Esophagus squamous epithelium (tissue), 5 donors: Measurements from ENCODE around the gene TMEM263. TPM values are rescaled to one million over a fixed set of nuclear protein-coding genes. Genes with fewer than 3 reads are reported as not detected.

ENCODE experiments used
- DNase-seq: peaks from one replicate; lab custom pipeline; 2025; lab: John Stamatoyannopoulos, UW
- H3K27ac ChIP-seq, 4 donors: fragments of 200-600 bp; sonication (generic); one replicate each; pipeline ENCODE4 v1.5.1; 2016 to 2019; ENCODE audit warnings: mild to moderate bottlenecking in 1 of 4
- H3K27me3 ChIP-seq, 4 donors: fragments of 200-600 bp; sonication (generic); 1 replicate in 3 of 4; 2 replicates in 1 of 4; pipeline versions ENCODE4 v1.5.1 to v1.6.0; 2017 to 2021; ENCODE audit warnings: antibody characterized with exemption in 1 of 4
- H3K36me3 ChIP-seq, 3 donors: fragments of 200-600 bp; sonication (generic); one replicate each; pipeline ENCODE4 v1.5.1; 2016 to 2019
- H3K4me1 ChIP-seq, 3 donors: fragments of 200-600 bp; sonication (generic); one replicate each; pipeline ENCODE4 v1.5.1; 2017 to 2019
- H3K4me3 ChIP-seq, 4 donors: fragments of 200-600 bp; sonication (generic); 1 replicate in 3 of 4; 2 replicates in 1 of 4; pipeline ENCODE4 v1.5.1; 2016 to 2019; ENCODE audit warnings: mild to moderate bottlenecking in 2 of 4, moderate library complexity in 1 of 4
- H3K9me3 ChIP-seq, 3 donors: fragments of 200-600 bp; sonication (generic); one replicate each; pipeline ENCODE4 v1.5.1; 2016 to 2019
- CTCF ChIP-seq, 6 experiments: fragments of 450-650 bp in 4 of 6; fragments of 200-600 bp in 2 of 6; sonication (generic) in 2 of 6; IDR thresholded peaks; one replicate each; pipeline ENCODE4 v1.5.1; 2016 to 2019; ENCODE audit warnings: antibody characterized with exemption in 6 of 6, mild to moderate bottlenecking in 4 of 6, moderate library complexity in 4 of 6
- POLR2A ChIP-seq, 4 donors: fragments of 450-650 bp; IDR thresholded peaks; one replicate each; pipeline ENCODE4 v1.6.1; 2017; ENCODE audit warnings: antibody characterized with exemption in 4 of 4, mild to moderate bottlenecking in 4 of 4, moderate library complexity in 3 of 4
- WGBS, 2 donors: methylation state at CpG; one replicate each; pipeline ENCODE4 v1.1.5; 2018; 5-methylcytosine and 5-hydroxymethylcytosine counted together
- intact Hi-C: fragments of 100-400 bp; cut with DNase I; formaldehyde crosslinking; loops from one replicate; pipeline ENCODE4 v1.15.0; 2022
- total RNA-seq, 4 donors: library from RNA; depleted of rRNA; stranded (reverse); fragments of >200 nt; gene quantifications; one replicate each; pipeline ENCODE4 v1.1.0, GENCODE V29; 2016
- donor health status: DM: yes; HTN: yes; CAD: no.

Gene TMEM263
- total RNA-seq, 4 donors from 2014 or later, result 5.1 to 12.0 (median 8.6) TPM

- Histone ChIP-seq H3K27ac (no peak overlapping the region), H3K27me3 (peaks cover 0 to 52% (median 0%) of the 10 kb centered on the region in 4 donors), H3K4me1 (no peaks in the 10 kb centered on the region), H3K36me3 (no peaks in the 10 kb centered on the region), H3K4me3 (no peak overlapping the region), H3K9me3 (no peaks in the 10 kb centered on the region)
- intact Hi-C loops, result no loop called here
- no peak for TF ChIP-seq CTCF (IDR thresholded peaks at IDR 0.05)
- DNase-seq, result no peak
- WGBS, 2 donors, result 40 to 86% methylated on average over 1 of the region's 1 CpG
Observed at GRCh38 chr12:106910202-106910601, 45.5 kb upstream of the TMEM263 start.

GRCh38 chr12:106911581-106911980 lies 44.1 kb upstream of the TMEM263 start:
- intact Hi-C loops, result no loop called here
- Histone ChIP-seq H3K9me3 (no peaks in the 10 kb centered on the region), H3K27me3 (peaks cover 0 to 46% (median 0%) of the 10 kb centered on the region in 4 donors), H3K36me3 (no peaks in the 10 kb centered on the region), H3K4me3 (no peak overlapping the region), H3K4me1 (no peaks in the 10 kb centered on the region), H3K27ac (no peak overlapping the region)
- no peak for DNase-seq
- TF ChIP-seq POLR2A (IDR thresholded peaks at IDR 0.05) (no peak), CTCF (IDR thresholded peaks at IDR 0.05) (no peak)
- WGBS, 2 donors, result 72 to 82% methylated on average over 5 to 6 of the region's 6 CpGs

- H3K36me3 ChIP-seq, result no peaks in the 10 kb centered on the region
- no peak overlapping the region for H3K4me3 ChIP-seq
- H3K9me3 ChIP-seq, result no peaks in the 10 kb centered on the region
- peaks cover 0 to 42% (median 0%) of the 10 kb centered on the region in 4 donors for H3K27me3 ChIP-seq
- intact Hi-C loops, result no loop called here
- no peaks in the 10 kb centered on the region for H3K4me1 ChIP-seq
- no peak for DNase-seq
- no peak overlapping the region for H3K27ac ChIP-seq
- TF ChIP-seq POLR2A (IDR thresholded peaks at IDR 0.05) (no peak), CTCF (IDR thresholded peaks at IDR 0.05) (no peak)
- WGBS, 2 donors, result 76 to 92% methylated on average over 6 to 8 of the region's 10 CpGs
Observed at GRCh38 chr12:106913456-106913855, 42.3 kb upstream of the TMEM263 start.

GRCh38 chr12:106914796-106915634 lies 40.7 kb upstream of the TMEM263 start:
- no peak overlapping the region for H3K27ac ChIP-seq
- WGBS, 2 donors, result 86 to 94% methylated on average over 3 of the region's 3 CpGs
- H3K9me3 ChIP-seq, result no peaks in the 10 kb centered on the region
- no peak for DNase-seq
- intact Hi-C loops, result no loop called here
- peaks cover 0 to 29% (median 0%) of the 10 kb centered on the region in 4 donors for H3K27me3 ChIP-seq
- no peaks in the 10 kb centered on the region for H3K4me1 ChIP-seq
- no peaks in the 10 kb centered on the region for H3K36me3 ChIP-seq
- no peak overlapping the region for H3K4me3 ChIP-seq
- TF ChIP-seq POLR2A (IDR thresholded peaks at IDR 0.05), result no peak
- no peak for TF ChIP-seq CTCF (IDR thresholded peaks at IDR 0.05)

- no peak overlapping the region for H3K4me3 ChIP-seq
Observed at GRCh38 chr12:106915635-106916026, 40.1 kb upstream of the TMEM263 start.

More at GRCh38 chr12:106915635-106916026, 40.1 kb upstream of the TMEM263 start:
- H3K27me3 ChIP-seq, result peaks cover 0 to 26% (median 0%) of the 10 kb centered on the region in 4 donors
- no peaks in the 10 kb centered on the region for H3K4me1 ChIP-seq
- WGBS, 2 donors, result 72 to 77% methylated on average over 5 of the region's 5 CpGs
- TF ChIP-seq POLR2A (IDR thresholded peaks at IDR 0.05) (no peak), CTCF (IDR thresholded peaks at IDR 0.05) (no peak)
- DNase-seq, result no peak
- intact Hi-C loops, result no loop called here
- H3K36me3 ChIP-seq, result no peaks in the 10 kb centered on the region
- no peak overlapping the region for H3K27ac ChIP-seq
- no peaks in the 10 kb centered on the region for H3K9me3 ChIP-seq
